HCT116 (cell line): ENCODE measurements around the gene LRP1B. TPM values are rescaled to one million over a fixed set of nuclear protein-coding genes. Genes with fewer than 3 reads are reported as not detected.

Source experiments
- ATAC-seq: fragments of 200-7000 bp; cut with Tn5 transposase; 2 replicates; pipeline ENCODE4 v1.9.1; 2020; ENCODE audit warnings: mild to moderate bottlenecking, moderate library complexity
- BruUV-seq: library from RNA; stranded (reverse); fragments of 400-500 nt; replicated peaks from 2 replicates; lab custom pipeline; 2021; lab: Mats Ljungman, UMichigan
- CTCF ChIA-PET: fragments of 300-600 bp; sonication (Branson Sonifier 250); formaldehyde crosslinking; loops from one replicate; lab custom pipeline; 2021; ENCODE audit warnings: antibody characterized with exemption; lab: Charles Lee
- POLR2A ChIA-PET: fragments of 300-600, 350-600 bp; sonication (Branson Sonifier 250); formaldehyde crosslinking; loops from one replicate; lab custom pipeline; 2021; ENCODE audit warnings: antibody characterized with exemption; lab: Charles Lee
- RAD21 ChIA-PET, 2 experiments: fragments of 300-600 bp; sonication (Branson Sonifier 250); formaldehyde crosslinking; loops; one replicate each; lab custom pipeline; 2023; ENCODE audit warnings: low total read pairs in 2 of 2; ENCODE audit not compliant: uncharacterized antibody in 2 of 2, unreplicated experiment in 2 of 2, low non-redundant PET in 1 of 2; lab: Charles Lee
- DNase-seq: peaks from one replicate; pipeline ENCODE4 v3.0.0-alpha.2; 2010; ENCODE audit warnings: low read depth, low spot score
- H2AFZ ChIP-seq: fragments of 200-600 bp; shearing (Covaris generic), sonication (generic); 2 replicates; pipeline ENCODE4 v1.6.1; 2017; ENCODE audit warnings: low read depth, mixed run types, mixed read lengths, antibody characterized with exemption, low read length; ENCODE audit not compliant: poor library complexity, severe bottlenecking
- H3K27ac ChIP-seq: 2 replicates; pipeline ENCODE4 v1.5.1; 2012; ENCODE audit warnings: low read depth, low read length
- H3K27me3 ChIP-seq: fragments of 200-600 bp; sonication (generic); 2 replicates; pipeline ENCODE4 v1.6.1; 2016; ENCODE audit warnings: mixed run types, low read length, mixed read lengths; ENCODE audit not compliant: insufficient read depth
- H3K36me3 ChIP-seq, 2 experiments: fragments of 200-500 bp in 1 of 2; fragments of 200-600 bp in 1 of 2; sonication (Bioruptor generic) in 1 of 2; sonication (generic) in 1 of 2; 2 replicates each; pipeline versions ENCODE4 v1.5.1 to v1.6.1; 2014 to 2016; ENCODE audit warnings: low read length in 2 of 2, inconsistent platforms in 1 of 2, mixed read lengths in 1 of 2, mixed run types in 1 of 2; ENCODE audit not compliant: insufficient read depth in 2 of 2, control insufficient read depth in 1 of 2
- H3K4me1 ChIP-seq, 2 experiments: fragments of 200-600 bp in 1 of 2; sonication (generic) in 1 of 2; 2 replicates each; pipeline versions ENCODE4 v1.5.1 to v1.6.1; 2012 to 2017; ENCODE audit warnings: low read length in 2 of 2, inconsistent platforms in 1 of 2, mild to moderate bottlenecking in 1 of 2, mixed read lengths in 1 of 2, mixed run types in 1 of 2, moderate library complexity in 1 of 2; ENCODE audit not compliant: insufficient read depth in 2 of 2, control insufficient read depth in 1 of 2
- H3K4me2 ChIP-seq: fragments of 200-600 bp; sonication (generic); 2 replicates; pipeline ENCODE4 v1.6.1; 2017; ENCODE audit warnings: mixed run types, low read length, mixed read lengths
- H3K4me3 ChIP-seq, 2 experiments: fragments of 200-600 bp in 1 of 2; sonication (generic) in 1 of 2; replicated peaks in 1 of 2; 2 replicates each; pipeline ENCODE4 v1.5.1; 2011 to 2016; ENCODE audit warnings: low read length in 2 of 2, control low read depth in 1 of 2, low read depth in 1 of 2, mild to moderate bottlenecking in 1 of 2, mixed read lengths in 1 of 2, mixed run types in 1 of 2
- H3K79me2 ChIP-seq: fragments of 200-600 bp; sonication (generic); 2 replicates; pipeline ENCODE4 v1.6.1; 2017; ENCODE audit warnings: mild to moderate bottlenecking, mixed run types, low read length, moderate library complexity, mixed read lengths; ENCODE audit not compliant: insufficient read depth
- H3K9ac ChIP-seq: fragments of 200-600 bp; sonication (generic); 2 replicates; pipeline ENCODE4 v1.6.1; 2016; ENCODE audit warnings: low read length, mixed read lengths
- H3K9me2 ChIP-seq: fragments of 200-600 bp; sonication (generic), shearing (Covaris generic); 2 replicates; pipeline ENCODE4 v1.6.1; 2017; ENCODE audit warnings: mixed run types, mild to moderate bottlenecking, moderate library complexity; ENCODE audit not compliant: insufficient read depth
- H3K9me3 ChIP-seq, 2 experiments: fragments of 200-500 bp in 1 of 2; fragments of 200-600 bp in 1 of 2; sonication (Bioruptor generic) in 1 of 2; sonication (generic) in 1 of 2; 2 replicates each; pipeline ENCODE4 v1.6.1; 2014 to 2017; ENCODE audit warnings: low read length in 2 of 2, mixed read lengths in 2 of 2, inconsistent platforms in 1 of 2, low read depth in 1 of 2, mild to moderate bottlenecking in 1 of 2, mixed run types in 1 of 2, moderate library complexity in 1 of 2; ENCODE audit not compliant: control insufficient read depth in 1 of 2, insufficient read depth in 1 of 2
- H4K20me1 ChIP-seq: fragments of 200-600 bp; sonication (generic), shearing (Covaris generic); 2 replicates; pipeline ENCODE4 v1.6.1; 2017; ENCODE audit warnings: mixed run types, mild to moderate bottlenecking, moderate library complexity; ENCODE audit not compliant: insufficient read depth
- CBX3 ChIP-seq: IDR thresholded peaks from 2 replicates; pipeline ENCODE4 v1.6.1; 2012; ENCODE audit warnings: low read depth
- CEBPB ChIP-seq: IDR thresholded peaks from 2 replicates; pipeline ENCODE4 v1.6.1; 2012; ENCODE audit warnings: low read depth
- EGR1 ChIP-seq: IDR thresholded peaks from 2 replicates; pipeline ENCODE4 v1.6.1; 2012; ENCODE audit warnings: low read depth
- ELF1 ChIP-seq: IDR thresholded peaks from 2 replicates; pipeline ENCODE4 v1.6.1; 2012; ENCODE audit warnings: low read depth, borderline replicate concordance
- EZH2 ChIP-seq: fragments of 200-600 bp; sonication (generic); IDR thresholded peaks from 2 replicates; pipeline ENCODE4 v1.6.1; 2017; ENCODE audit warnings: antibody characterized with exemption, mixed run types
- EZH2phosphoT487 ChIP-seq: fragments of 200-600 bp; IDR thresholded peaks from 2 replicates; pipeline ENCODE4 v1.6.1; 2018; ENCODE audit warnings: antibody characterized with exemption, borderline replicate concordance
- JUND ChIP-seq: IDR thresholded peaks from 2 replicates; pipeline ENCODE4 v1.6.1; 2012
- MAX ChIP-seq: IDR thresholded peaks from 2 replicates; pipeline ENCODE4 v1.6.1; 2012
- POLR2A ChIP-seq: IDR thresholded peaks from 2 replicates; pipeline ENCODE4 v1.7.0; 2011; ENCODE audit warnings: borderline replicate concordance; ENCODE audit not compliant: insufficient read depth, insufficient read length; ENCODE audit errors: extremely low read depth
- POLR2AphosphoS5 ChIP-seq: IDR thresholded peaks from 2 replicates; pipeline ENCODE4 v1.6.1; 2011; ENCODE audit warnings: mild to moderate bottlenecking, low read depth, low read length, moderate library complexity
- RAD21 ChIP-seq: IDR thresholded peaks from 2 replicates; pipeline ENCODE4 v1.6.1; 2012; ENCODE audit warnings: low read depth, mild to moderate bottlenecking
- SP1 ChIP-seq: IDR thresholded peaks from 2 replicates; pipeline ENCODE4 v1.6.1; 2012; ENCODE audit warnings: low read depth
- SRF ChIP-seq: IDR thresholded peaks from 2 replicates; pipeline ENCODE4 v1.6.1; 2012; ENCODE audit warnings: low read depth
- ZFX ChIP-seq: fragments of 450-650 bp; IDR thresholded peaks from 2 replicates; pipeline ENCODE4 v1.6.1; 2017
- intact Hi-C: fragments of 100-400 bp; cut with micrococcal nuclease; formaldehyde crosslinking; loops from 2 replicates; pipeline ENCODE4 v1.10.0; 2022
- total RNA-seq: library from RNA; stranded (reverse); gene quantifications from one replicate; pipeline ENCODE4 v1.2.1, GENCODE V29; 2021; ENCODE audit not compliant: unreplicated experiment
- TF ChIP-seq, protein P1 (sequence below), 3 experiments: fragments of 200-600 bp in 1 of 3; sonication (generic) in 1 of 3; IDR thresholded peaks in 2 of 3; conservative IDR thresholded peaks in 1 of 3; 2 replicates each; pipeline ENCODE4 v1.5.1; 2012 to 2017; ENCODE audit warnings: low read depth in 2 of 3, low read length in 2 of 3, antibody characterized with exemption in 1 of 3, borderline replicate concordance in 1 of 3, control low read depth in 1 of 3, mild to moderate bottlenecking in 1 of 3, mixed read lengths in 1 of 3, mixed run types in 1 of 3, moderate library complexity in 1 of 3; ENCODE audit not compliant: insufficient read depth in 1 of 3

Gene LRP1B
- total RNA-seq, 1 experiment from 2014 or later = 0.34 TPM

GRCh38 chr2:141940709-141941108, 190.1 kb downstream of the LRP1B start:
- no peak overlapping the region for H3K4me3 ChIP-seq
- H3K9me2 ChIP-seq = no peaks in the 10 kb centered on the region
- no peak for TF ChIP-seq SRF
- TF ChIP-seq, protein P1, sequence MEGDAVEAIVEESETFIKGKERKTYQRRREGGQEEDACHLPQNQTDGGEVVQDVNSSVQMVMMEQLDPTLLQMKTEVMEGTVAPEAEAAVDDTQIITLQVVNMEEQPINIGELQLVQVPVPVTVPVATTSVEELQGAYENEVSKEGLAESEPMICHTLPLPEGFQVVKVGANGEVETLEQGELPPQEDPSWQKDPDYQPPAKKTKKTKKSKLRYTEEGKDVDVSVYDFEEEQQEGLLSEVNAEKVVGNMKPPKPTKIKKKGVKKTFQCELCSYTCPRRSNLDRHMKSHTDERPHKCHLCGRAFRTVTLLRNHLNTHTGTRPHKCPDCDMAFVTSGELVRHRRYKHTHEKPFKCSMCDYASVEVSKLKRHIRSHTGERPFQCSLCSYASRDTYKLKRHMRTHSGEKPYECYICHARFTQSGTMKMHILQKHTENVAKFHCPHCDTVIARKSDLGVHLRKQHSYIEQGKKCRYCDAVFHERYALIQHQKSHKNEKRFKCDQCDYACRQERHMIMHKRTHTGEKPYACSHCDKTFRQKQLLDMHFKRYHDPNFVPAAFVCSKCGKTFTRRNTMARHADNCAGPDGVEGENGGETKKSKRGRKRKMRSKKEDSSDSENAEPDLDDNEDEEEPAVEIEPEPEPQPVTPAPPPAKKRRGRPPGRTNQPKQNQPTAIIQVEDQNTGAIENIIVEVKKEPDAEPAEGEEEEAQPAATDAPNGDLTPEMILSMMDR (IDR thresholded peaks at IDR 0.05 in 2 of 3, conservative IDR thresholded peaks at IDR 0.05 in 1 of 3; ENCODE audit: borderline replicate concordance in 1 of 3, insufficient read depth in 1 of 3, low read depth in 2 of 3, low read length in 2 of 3) = no peak
- TF ChIP-seq EZH2 = no peak
- TF ChIP-seq POLR2A = no peak
- TF ChIP-seq MAX = no peak
- TF ChIP-seq CEBPB = no peak
- TF ChIP-seq, all 23 proteins: peak for 0
- DNase-seq (no peak), ATAC-seq (no peak)
- Histone ChIP-seq H3K27ac (no peak overlapping the region), H3K4me2 (no peak overlapping the region), H3K4me1 (no peaks in the 10 kb centered on the region), H3K36me3 (no peaks in the 10 kb centered on the region), H2AFZ (no peak overlapping the region), H3K27me3 (no peaks in the 10 kb centered on the region), H3K9me3 (peaks cover 0 to 3% of the 10 kb centered on the region in 2 experiments; a peak in 1 of 4 replicates), H3K9ac (no peak overlapping the region), H4K20me1 (no peaks in the 10 kb centered on the region), H3K79me2 (no peaks in the 10 kb centered on the region)
- ChIA-PET CTCF (no interaction called here), POLR2A (no interaction called here), RAD21 (no interaction called here)
- BruUV-seq = no TSS peak
- intact Hi-C loops = no loop called here

DNA sequence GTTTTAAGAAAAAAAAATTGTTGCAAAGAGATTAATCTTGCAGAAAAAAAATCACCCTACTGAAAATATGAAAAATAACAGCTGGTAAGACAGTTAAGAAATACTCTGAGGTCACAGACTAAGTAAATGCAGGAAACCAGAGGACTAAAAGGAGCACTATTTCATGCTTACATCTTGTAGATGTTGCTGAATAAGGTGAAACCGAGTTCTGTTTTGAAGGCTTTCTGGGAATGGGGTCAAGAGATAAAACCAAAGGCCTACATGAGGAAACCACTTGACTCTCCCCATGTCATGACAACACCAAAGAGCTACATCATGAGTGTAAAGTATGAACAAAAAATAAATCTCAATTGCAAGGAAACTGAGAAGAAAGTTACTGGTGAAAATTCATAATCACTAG, 197.6 kb downstream of the LRP1B start:
- Histone ChIP-seq H3K9me2 (no peaks in the 10 kb centered on the region), H3K27me3 (no peaks in the 10 kb centered on the region), H4K20me1 (no peaks in the 10 kb centered on the region), H3K27ac (no peak overlapping the region), H3K4me3 (no peak overlapping the region), H2AFZ (no peak overlapping the region), H3K4me2 (no peak overlapping the region), H3K36me3 (no peaks in the 10 kb centered on the region), H3K4me1 (no peaks in the 10 kb centered on the region), H3K9ac (no peak overlapping the region), H3K9me3 (peaks cover 0 to 2% of the 10 kb centered on the region in 2 experiments; a peak in 1 of 4 replicates), H3K79me2 (no peaks in the 10 kb centered on the region)
- no peak for ATAC-seq
- intact Hi-C loops = no loop called here
- POLR2A ChIA-PET = no interaction called here
- BruUV-seq = no TSS peak
- CTCF ChIA-PET = no interaction called here
- DNase-seq = no peak
- TF ChIP-seq POLR2A (no peak), EGR1 (no peak), ZFX (no peak), SP1 (no peak), EZH2phosphoT487 (no peak), MAX (no peak), ELF1 (no peak), CEBPB (no peak), SRF (no peak), RAD21 (no peak), CBX3 (no peak), JUND (no peak), POLR2AphosphoS5 (no peak)
- TF ChIP-seq, protein P1 (IDR thresholded peaks at IDR 0.05 in 2 of 3, conservative IDR thresholded peaks at IDR 0.05 in 1 of 3; ENCODE audit: borderline replicate concordance in 1 of 3, insufficient read depth in 1 of 3, low read depth in 2 of 3, low read length in 2 of 3) = no peak
- TF ChIP-seq, all 23 proteins: peak for 0
- RAD21 ChIA-PET = no interaction called here
